H1 (cell line): ENCODE measurements around the gene CLEC16A. TPM values are rescaled to one million over a fixed set of nuclear protein-coding genes. Genes with fewer than 3 reads are reported as not detected.

Source experiments
- CTCF ChIA-PET: fragments of 300-600 bp; sonication (Branson Sonifier 250); formaldehyde crosslinking; loops from one replicate; lab custom pipeline; 2021; ENCODE audit not compliant: partially characterized antibody; lab: Charles Lee
- POLR2A ChIA-PET: fragments of 300-600 bp; sonication (Branson Sonifier 250); formaldehyde crosslinking; loops from one replicate; lab custom pipeline; 2021; ENCODE audit warnings: inconsistent platforms; ENCODE audit not compliant: partially characterized antibody; lab: Charles Lee
- DNase-seq, 2 experiments: peaks; one replicate each; pipeline versions ENCODE4 v3.0.0 to v3.0.0-alpha.2; 2010 to 2022; ENCODE audit warnings: low spot score in 2 of 2, low read depth in 1 of 2, mixed read lengths in 1 of 2
- FAIRE-seq: peaks from 2 replicates; lab custom pipeline; 2011; peaks lifted over from hg19 to GRCh38; lab: Jason Lieb, UNC
- H2AFZ ChIP-seq: 2 replicates; pipeline ENCODE4 v1.8.1; 2012; ENCODE audit warnings: low read length, inconsistent platforms
- H2AK5ac ChIP-seq: 2 replicates; pipeline ENCODE4 v1.6.1; 2013; ENCODE audit warnings: low read depth, low read length
- H2BK120ac ChIP-seq: replicated peaks from 2 replicates; pipeline ENCODE3; 2013; ENCODE audit warnings: low read depth, low read length, inconsistent platforms
- H2BK12ac ChIP-seq: 2 replicates; pipeline ENCODE4 v1.6.1; 2013; ENCODE audit warnings: low read depth, low read length
- H2BK15ac ChIP-seq: 2 replicates; pipeline ENCODE4 v1.6.1; 2013; ENCODE audit warnings: low read length
- H2BK20ac ChIP-seq: 2 replicates; pipeline ENCODE4 v1.6.1; 2013; ENCODE audit warnings: low read length
- H2BK5ac ChIP-seq: 2 replicates; pipeline ENCODE4 v1.6.1; 2013; ENCODE audit warnings: low read depth, low read length
- H3K14ac ChIP-seq: 2 replicates; pipeline ENCODE4 v1.6.1; 2013; ENCODE audit warnings: inconsistent platforms; ENCODE audit not compliant: insufficient read length
- H3K18ac ChIP-seq: 2 replicates; pipeline ENCODE4 v1.6.1; 2013; ENCODE audit warnings: low read length; ENCODE audit errors: extremely low read depth
- H3K23ac ChIP-seq: 2 replicates; pipeline ENCODE4 v1.6.1; 2013; ENCODE audit warnings: inconsistent platforms; ENCODE audit not compliant: insufficient read length
- H3K23me2 ChIP-seq: 2 replicates; pipeline ENCODE4 v1.6.1; 2013; ENCODE audit warnings: low read depth, low read length
- H3K27ac ChIP-seq: 2 replicates; pipeline ENCODE4 v1.6.1; 2011; ENCODE audit warnings: low read depth, low read length, inconsistent platforms
- H3K27me3 ChIP-seq, 4 experiments: replicated peaks in 1 of 4; 1 replicate in 1 of 4; 2 replicates in 3 of 4; pipeline versions ENCODE4 v1.6.1 to v1.8.1; 2011 to 2013; ENCODE audit warnings: low read length in 3 of 4, mild to moderate bottlenecking in 3 of 4, inconsistent platforms in 2 of 4, mixed read lengths in 2 of 4, moderate library complexity in 1 of 4; ENCODE audit not compliant: control insufficient read depth in 3 of 4, insufficient read depth in 3 of 4; ENCODE audit errors: extremely low read depth in 1 of 4
- H3K36me3 ChIP-seq, 4 experiments: 2 replicates each; pipeline versions ENCODE4 v1.6.1 to v1.8.1; 2011 to 2013; ENCODE audit warnings: mild to moderate bottlenecking in 4 of 4, low read length in 3 of 4, moderate library complexity in 2 of 4, control low read depth in 1 of 4, inconsistent platforms in 1 of 4; ENCODE audit not compliant: insufficient read depth in 4 of 4, control insufficient read depth in 2 of 4
- H3K4ac ChIP-seq: replicated peaks from 2 replicates; pipeline ENCODE3; 2013; ENCODE audit warnings: low read length, low read depth, mixed read lengths, inconsistent platforms; ENCODE audit not compliant: insufficient read length
- H3K4me1 ChIP-seq, 4 experiments: replicated peaks in 1 of 4; 1 replicate in 1 of 4; 2 replicates in 3 of 4; pipeline versions ENCODE4 v1.6.1 to v1.8.1; 2011 to 2013; ENCODE audit warnings: low read length in 3 of 4, inconsistent platforms in 2 of 4, mixed read lengths in 1 of 4; ENCODE audit not compliant: insufficient read depth in 4 of 4, control insufficient read depth in 3 of 4
- H3K4me2 ChIP-seq, 2 experiments: 2 replicates each; pipeline versions ENCODE4 v1.6.1 to v1.8.1; 2011 to 2013; ENCODE audit warnings: low read depth in 2 of 2, low read length in 2 of 2, control low read depth in 1 of 2, inconsistent platforms in 1 of 2, mild to moderate bottlenecking in 1 of 2; ENCODE audit not compliant: insufficient read depth in 1 of 2
- H3K4me3 ChIP-seq, 4 experiments: fragments of 200-600, 300-600 bp in 1 of 4; sonication (generic), shearing (Covaris generic), sonication (Bioruptor Twin) in 1 of 4; 2 replicates each; pipeline versions ENCODE4 v1.5.1 to v1.8.1; 2011 to 2016; ENCODE audit warnings: low read length in 4 of 4, low read depth in 3 of 4, control low read depth in 2 of 4, inconsistent platforms in 2 of 4, mild to moderate bottlenecking in 2 of 4, mixed read lengths in 1 of 4, moderate library complexity in 1 of 4; ENCODE audit not compliant: insufficient read depth in 2 of 4; ENCODE audit errors: extremely low read depth in 1 of 4
- H3K56ac ChIP-seq: replicated peaks from 2 replicates; pipeline ENCODE3; 2013; ENCODE audit warnings: low read depth, mild to moderate bottlenecking, mixed read lengths, low read length, inconsistent platforms; ENCODE audit not compliant: insufficient read length
- H3K79me1 ChIP-seq: 2 replicates; pipeline ENCODE4 v1.6.1; 2013; ENCODE audit warnings: low read depth, low read length, control low read depth
- H3K79me2 ChIP-seq, 2 experiments: 2 replicates each; pipeline versions ENCODE4 v1.6.1 to v1.8.1; 2012 to 2013; ENCODE audit warnings: low read length in 2 of 2, mild to moderate bottlenecking in 2 of 2, inconsistent platforms in 1 of 2; ENCODE audit not compliant: insufficient read depth in 2 of 2, control insufficient read depth in 1 of 2
- H3K9ac ChIP-seq, 4 experiments: replicated peaks in 1 of 4; 1 replicate in 1 of 4; 2 replicates in 3 of 4; pipeline versions ENCODE4 v1.6.1 to v1.8.1; 2011 to 2013; ENCODE audit warnings: low read depth in 3 of 4, low read length in 3 of 4, control low read depth in 2 of 4, mild to moderate bottlenecking in 2 of 4, moderate library complexity in 2 of 4, inconsistent platforms in 1 of 4; ENCODE audit errors: extremely low read depth in 1 of 4
- H3K9me3 ChIP-seq, 2 experiments: 2 replicates each; pipeline versions ENCODE4 v1.6.1 to v1.8.1; 2012 to 2013; ENCODE audit warnings: mild to moderate bottlenecking in 2 of 2, moderate library complexity in 2 of 2, control low read depth in 1 of 2, inconsistent platforms in 1 of 2, low read depth in 1 of 2, low read length in 1 of 2, mixed read lengths in 1 of 2; ENCODE audit not compliant: insufficient read depth in 2 of 2
- H4K20me1 ChIP-seq, 2 experiments: replicated peaks in 1 of 2; 2 replicates each; pipeline versions ENCODE3 to v1.8.1; 2011 to 2013; ENCODE audit warnings: inconsistent platforms in 2 of 2, low read length in 2 of 2, mild to moderate bottlenecking in 1 of 2; ENCODE audit not compliant: insufficient read depth in 2 of 2, control insufficient read depth in 1 of 2
- H4K5ac ChIP-seq: 2 replicates; pipeline ENCODE4 v1.6.1; 2013; ENCODE audit warnings: low read length, low read depth, mixed read lengths, inconsistent platforms; ENCODE audit not compliant: insufficient read length
- H4K8ac ChIP-seq: 2 replicates; pipeline ENCODE4 v1.8.0; 2013; ENCODE audit warnings: mild to moderate bottlenecking, moderate library complexity, low read length, inconsistent platforms; ENCODE audit not compliant: insufficient read depth; ENCODE audit errors: extremely low read depth
- H4K91ac ChIP-seq: replicated peaks from 2 replicates; pipeline ENCODE3; 2013; ENCODE audit warnings: low read length, mixed read lengths, inconsistent platforms; ENCODE audit not compliant: insufficient read length
- ATF2 ChIP-seq: IDR thresholded peaks from 2 replicates; pipeline ENCODE4 v1.6.1; 2012; ENCODE audit warnings: low read length, inconsistent platforms
- BACH1 ChIP-seq: IDR thresholded peaks from 2 replicates; pipeline ENCODE4 v1.6.1; 2012; ENCODE audit warnings: low read length, improper control_type of control experiment
- RBBP5 ChIP-seq: IDR thresholded peaks from 2 replicates; pipeline ENCODE4 v1.7.1; 2012; ENCODE audit warnings: low read depth, mild to moderate bottlenecking, inconsistent platforms, low read length, moderate library complexity, borderline replicate concordance
- RXRA ChIP-seq: IDR thresholded peaks from 2 replicates; pipeline ENCODE4 v1.6.1; 2011; ENCODE audit warnings: low read depth, mild to moderate bottlenecking, low read length, moderate library complexity; ENCODE audit not compliant: insufficient read depth
- SIN3A ChIP-seq, 2 experiments: IDR thresholded peaks in 1 of 2; conservative IDR thresholded peaks in 1 of 2; 2 replicates each; pipeline ENCODE4 v1.6.1; 2011 to 2012; ENCODE audit warnings: low read length in 2 of 2, improper control_type of control experiment in 1 of 2, low read depth in 1 of 2, mild to moderate bottlenecking in 1 of 2
- TCF12 ChIP-seq: IDR thresholded peaks from 2 replicates; pipeline ENCODE4 v1.6.1; 2011; ENCODE audit warnings: low read depth, mild to moderate bottlenecking, low read length
- TEAD4 ChIP-seq: IDR thresholded peaks from 2 replicates; pipeline ENCODE4 v1.6.1; 2012; ENCODE audit warnings: low read depth, low read length, inconsistent platforms, mixed read lengths
- USF2 ChIP-seq: IDR thresholded peaks from 2 replicates; pipeline ENCODE4 v1.6.1; 2011; ENCODE audit warnings: low read length, improper control_type of control experiment
- ZNF274 ChIP-seq: IDR thresholded peaks from 2 replicates; pipeline ENCODE4 v1.7.0; 2012; ENCODE audit warnings: low read length, borderline replicate concordance; ENCODE audit errors: extremely low read depth
- WGBS, 2 experiments: shearing (Covaris generic) in 1 of 2; methylation state at CpG; one replicate each; pipeline versions ENCODE4 v1.1.6 to v1.1.7; 2013 to 2015; ENCODE audit warnings: low lambda C conversion rate in 2 of 2, mixed read lengths in 2 of 2, inconsistent platforms in 1 of 2, low coverage in 1 of 2, missing lambda C conversion rate in 1 of 2; ENCODE audit not compliant: insufficient replicate concordance in 2 of 2, insufficient coverage in 1 of 2, insufficient read length in 1 of 2; ENCODE audit errors: extremely low coverage in 1 of 2, missing lambda C conversion rate in 1 of 2; 5-methylcytosine and 5-hydroxymethylcytosine counted together
- polyA plus RNA-seq, 7 experiments: library from polyadenylated mRNA; depleted of rRNA in 3 of 7; stranded (reverse) in 5 of 7; unstranded in 2 of 7; fragments of >200 nt in 5 of 7; fragments of 200-250 nt in 2 of 7; gene quantifications; 1 replicate in 5 of 7; 2 replicates in 1 of 7; 4 replicates in 1 of 7; pipeline versions ENCODE4 v1.2.1 to v1.2.3, GENCODE V29; 2011 to 2013; ENCODE audit warnings: missing spikeins in 2 of 7, mixed read lengths in 2 of 7
- total RNA-seq: library from RNA; stranded (reverse); fragmentation: NEBNext Ultra II Directional; extraction: Animal tissue kit (Norgen Biotek cat#: 25700); gene quantifications from 2 replicates; pipeline ENCODE4 v1.2.1, GENCODE V29; 2021

CLEC16A gene
- total and polyA plus RNA-seq, 2 of the 8 experiments (the other 6 are each of a cell fraction or from before 2014, with no cell fraction given): 7.6 to 19.3 TPM

- Histone ChIP-seq H4K8ac (no peak overlapping the region), H3K9ac (no peak overlapping the region), H3K27ac (no peak overlapping the region), H4K20me1 (no peaks in the 10 kb centered on the region), H3K27me3 (no peaks in the 10 kb centered on the region), H3K9me3 (no peaks in the 10 kb centered on the region), H3K4me2 (no peak overlapping the region), H2AFZ (no peak overlapping the region), H2BK12ac (no peak overlapping the region), H4K91ac (no peak overlapping the region), H3K4me1 (no peaks in the 10 kb centered on the region), H3K14ac (no peak overlapping the region), H2AK5ac (no peak overlapping the region), H3K4me3 (no peak overlapping the region), H2BK20ac (no peak overlapping the region), H3K23me2 (no peaks in the 10 kb centered on the region), H3K18ac (no peak overlapping the region), H2BK15ac (no peak overlapping the region), H3K79me1 (no peaks in the 10 kb centered on the region), H4K5ac (no peak overlapping the region), H2BK120ac (no peak overlapping the region), H3K36me3 (peaks cover 0 to under 1% (median 0%) of the 10 kb centered on the region in 4 experiments; a peak in 1 of 8 replicates), H3K4ac (no peak overlapping the region), H3K79me2 (no peaks in the 10 kb centered on the region), H3K23ac (no peak overlapping the region), H2BK5ac (no peak overlapping the region), H3K56ac (no peak overlapping the region)
- FAIRE-seq (no peak), DNase-seq (no peak)
- ChIA-PET CTCF (interaction anchor here (1.3 kb wide), 2 partner anchors 93 to 155 kb away, joined by 3 to 4 read pairs; no protein-coding TSS in a partner anchor), POLR2A (interaction anchor here (1.3 to 1.7 kb wide), 2 partner anchors 31 to 198 kb away, joined by 3 read pairs; no protein-coding TSS in a partner anchor)
- WGBS, 2 experiments: 83% methylated on average over 12 of the region's 12 CpGs; no CpG with 5 or more reads in 1 of the 2 experiments
- no peak for TF ChIP-seq TEAD4
- TF ChIP-seq ZNF274: no peak
- no peak for TF ChIP-seq RBBP5
- no peak for TF ChIP-seq RXRA
- TF ChIP-seq BACH1: no peak
- no peak for TF ChIP-seq ATF2
- TF ChIP-seq TCF12: no peak
- no peak for TF ChIP-seq SIN3A (conservative IDR thresholded peaks at IDR 0.05 in 1 of 2, IDR thresholded peaks at IDR 0.05 in 1 of 2; ENCODE audit: low read depth in 1 of 2, low read length in 2 of 2)
- no peak for TF ChIP-seq USF2
These were observed 112.8 kb downstream of the CLEC16A start for GRCh38 chr16:11056993-11057649.
